K562 (cell line): Measurements from ENCODE around the gene BCAN. TPM values are rescaled to one million over a fixed set of nuclear protein-coding genes. Genes with fewer than 3 reads are reported as not detected.

ENCODE experiments used
- ARID2 ChIP-seq: fragments of 450-650 bp; IDR thresholded peaks from 2 replicates; pipeline ENCODE4 v1.6.1; 2017; ENCODE audit warnings: antibody characterized with exemption, mild to moderate bottlenecking
- ATF7 ChIP-seq: fragments of 450-650 bp; IDR thresholded peaks from 2 replicates; pipeline ENCODE4 v1.7.1; 2014; ENCODE audit warnings: mild to moderate bottlenecking, moderate library complexity
- CBX1 ChIP-seq: sonication (generic); IDR thresholded peaks from 2 replicates; pipeline ENCODE4 v1.6.1; 2016; ENCODE audit warnings: antibody characterized with exemption, low read depth, mild to moderate bottlenecking
- CC2D1A ChIP-seq: fragments of 450-650 bp; IDR thresholded peaks from 2 replicates; pipeline ENCODE4 v1.6.1; 2017; ENCODE audit warnings: mild to moderate bottlenecking
- CTBP1 ChIP-seq: fragments of 450-650 bp; IDR thresholded peaks from 2 replicates; pipeline ENCODE4 v1.6.1; 2016; ENCODE audit warnings: borderline replicate concordance
- CXXC5 ChIP-seq: fragments of 250-450 bp; sonication (Bioruptor Pico); IDR thresholded peaks from 2 replicates; pipeline ENCODE4 v1.8.0; 2022; ENCODE audit warnings: inconsistent platforms, mild to moderate bottlenecking, moderate library complexity
- ETV5 ChIP-seq: sonication (generic); formaldehyde crosslinking; IDR thresholded peaks from 2 replicates; pipeline ENCODE4 v1.4.0; 2020; ENCODE audit warnings: low read depth, mild to moderate bottlenecking, missing genetic modification reagents
- FOXK1 ChIP-seq: sonication (generic); formaldehyde crosslinking; IDR thresholded peaks from 2 replicates; pipeline ENCODE4 v1.8.0; 2022; ENCODE audit warnings: missing genetic modification reagents, mild to moderate bottlenecking, borderline replicate concordance
- HDAC1 ChIP-seq, 2 experiments: fragments of 450-650 bp; IDR thresholded peaks; 2 replicates each; pipeline ENCODE4 v1.6.1; 2016 to 2017; ENCODE audit warnings: inconsistent platforms in 1 of 2, mild to moderate bottlenecking in 1 of 2, moderate library complexity in 1 of 2
- HEY1 ChIP-seq: fragments of 250-450 bp; sonication (Bioruptor Pico); IDR thresholded peaks from 2 replicates; pipeline ENCODE4 v1.5.0; 2020; ENCODE audit warnings: mild to moderate bottlenecking, moderate library complexity, borderline replicate concordance
- HLTF ChIP-seq: fragments of 450-650 bp; IDR thresholded peaks from 2 replicates; pipeline ENCODE4 v1.6.1; 2016
- KDM4B ChIP-seq, 2 experiments: fragments of 450-650 bp in 1 of 2; sonication (generic) in 1 of 2; IDR thresholded peaks; 2 replicates each; pipeline ENCODE4 v1.6.1; 2016 to 2017; ENCODE audit warnings: borderline replicate concordance in 2 of 2, antibody characterized with exemption in 1 of 2, low read depth in 1 of 2, mild to moderate bottlenecking in 1 of 2
- MAFK ChIP-seq: IDR thresholded peaks from 2 replicates; pipeline ENCODE4 v1.6.1; 2011; ENCODE audit warnings: low read length, improper control_type of control experiment
- RBFOX2 ChIP-seq: fragments of 200-400 bp; formaldehyde crosslinking; IDR thresholded peaks from 2 replicates; pipeline ENCODE4 v1.6.1; 2017; ENCODE audit warnings: low read depth, mild to moderate bottlenecking, low read length, moderate library complexity
- RUNX1 ChIP-seq: sonication (generic); IDR thresholded peaks from 2 replicates; pipeline ENCODE4 v1.6.1; 2016; ENCODE audit warnings: antibody characterized with exemption, low read depth
- SREBF1 ChIP-seq: fragments of 150-350 bp; IDR thresholded peaks from 2 replicates; pipeline ENCODE4 v1.6.1; 2014; ENCODE audit warnings: antibody characterized with exemption, low read depth, low read length, borderline replicate concordance
- SRSF1 ChIP-seq: fragments of 200-400 bp; formaldehyde crosslinking; IDR thresholded peaks from 2 replicates; pipeline ENCODE4 v1.6.1; 2017; ENCODE audit warnings: mild to moderate bottlenecking, low read depth, low read length, moderate library complexity
- SRSF3 ChIP-seq: fragments of 200-400 bp; formaldehyde crosslinking; IDR thresholded peaks from 2 replicates; pipeline ENCODE4 v1.6.1; 2016; ENCODE audit warnings: mild to moderate bottlenecking, low read length, moderate library complexity; ENCODE audit not compliant: insufficient read depth
- YY1 ChIP-seq, 3 experiments: IDR thresholded peaks; 2 replicates each; pipeline ENCODE4 v1.6.1; 2011; ENCODE audit warnings: low read length in 2 of 3, mild to moderate bottlenecking in 2 of 3, moderate library complexity in 2 of 3, borderline replicate concordance in 1 of 3, control low read depth in 1 of 3, low read depth in 1 of 3; ENCODE audit not compliant: insufficient read depth in 3 of 3, insufficient replicate concordance in 2 of 3, control insufficient read depth in 1 of 3, insufficient read length in 1 of 3; ENCODE audit errors: extremely low read depth in 1 of 3
- ZNF263 ChIP-seq: sonication (generic); formaldehyde crosslinking; IDR thresholded peaks from 2 replicates; pipeline ENCODE4 v1.8.0; 2022; ENCODE audit warnings: mild to moderate bottlenecking, missing genetic modification reagents, borderline replicate concordance
- ZNF347 ChIP-seq: fragments of 450-650 bp; formaldehyde crosslinking; IDR thresholded peaks from 2 replicates; pipeline ENCODE4 v1.4.0; 2020; ENCODE audit warnings: low read depth, mild to moderate bottlenecking, moderate library complexity
- ZNF445 ChIP-seq: fragments of 250-450 bp; sonication (Bioruptor Pico); IDR thresholded peaks from 2 replicates; pipeline ENCODE4 v1.4.0; 2020; ENCODE audit warnings: low read depth, mild to moderate bottlenecking, moderate library complexity
- polyA plus RNA-seq, 8 experiments: library from polyadenylated mRNA; depleted of rRNA in 4 of 8; stranded (reverse) in 5 of 8; unstranded in 3 of 8; fragments of >200 nt; fragmentation: Nextera tagmentation in 2 of 8; fragmentation: Illumina TruSeq in 1 of 8; extraction: Ambion mirVana in 2 of 8; extraction: Trizol in 1 of 8; gene quantifications; 2 replicates each; pipeline versions ENCODE4 v1.2.1 to v1.2.3, GENCODE V29; 2011 to 2014; ENCODE audit warnings: inconsistent platforms in 1 of 8, missing spikeins in 1 of 8
- total RNA-seq, 7 experiments: library from RNA; depleted of rRNA in 6 of 7; stranded (reverse); fragments of >200 nt in 6 of 7; fragmentation: Illumina TruSeq in 2 of 7; extraction: Trizol in 2 of 7; gene quantifications; 2 replicates each; pipeline versions ENCODE4 v1.2.1 to v1.2.3, GENCODE V29; 2011 to 2021; ENCODE audit warnings: low replicate concordance in 1 of 7
- TF ChIP-seq, protein P1 (sequence below): fragments of 250-450 bp; sonication (Bioruptor Pico); IDR thresholded peaks from 2 replicates; pipeline ENCODE4 v1.8.0; 2022; ENCODE audit warnings: moderate library complexity, mild to moderate bottlenecking, inconsistent platforms
- TF ChIP-seq, protein P2 (sequence below): fragments of 450-650 bp; IDR thresholded peaks from one replicate; pipeline ENCODE4 v1.6.1; 2018; ENCODE audit warnings: mild to moderate bottlenecking, moderate library complexity; ENCODE audit not compliant: partially characterized antibody
- TF ChIP-seq, protein P3 (sequence below): sonication (generic); formaldehyde crosslinking; IDR thresholded peaks from 2 replicates; pipeline ENCODE4 v1.8.1; 2023; ENCODE audit warnings: mild to moderate bottlenecking, missing genetic modification reagents

The BCAN gene
- total and polyA plus RNA-seq, 9 of the 15 experiments (the other 6 are each of a cell fraction or from before 2014, with no cell fraction given): 0.04 to 0.33 (median 0.14) TPM; not detected in 5

DNA sequence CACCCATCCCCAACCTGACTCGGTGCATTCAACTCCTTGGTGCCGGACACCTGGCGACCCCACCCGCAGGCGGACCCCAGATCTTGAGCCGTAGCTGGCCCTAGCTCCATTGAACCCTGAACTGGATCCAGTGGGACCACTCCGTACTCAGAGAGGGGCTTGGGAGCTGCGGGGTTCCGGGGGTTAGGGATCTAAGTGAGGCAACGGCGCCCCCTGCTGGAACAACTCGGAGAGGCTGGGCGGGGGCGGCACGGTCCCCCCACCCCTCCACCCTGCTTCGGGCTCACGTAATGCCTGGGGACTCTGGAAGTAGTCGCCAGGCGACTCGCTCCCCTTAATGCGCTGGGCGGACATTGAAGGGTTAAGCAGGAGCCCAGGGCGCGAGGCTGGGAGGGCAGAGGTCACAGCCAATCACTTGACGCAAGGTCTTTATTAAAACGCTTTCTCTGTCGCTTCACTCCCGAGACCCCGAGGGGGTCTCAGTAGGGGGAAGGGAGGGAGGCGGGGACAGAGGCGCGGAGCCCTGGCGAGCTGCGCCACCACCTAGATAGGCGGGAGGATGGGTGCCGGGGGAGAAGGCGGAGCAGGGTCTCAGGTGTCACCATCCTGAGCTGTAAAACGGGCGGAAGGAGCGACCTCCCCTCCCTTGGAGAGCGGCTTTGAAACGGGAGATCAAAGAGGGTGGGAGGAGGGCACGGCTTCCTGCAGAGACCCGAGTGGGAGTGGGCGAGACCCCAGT is 64.2 kb downstream of the BCAN start (continued):
- TF ChIP-seq YY1 (IDR thresholded peaks at IDR 0.05; ENCODE audit: borderline replicate concordance in 1 of 3, control insufficient read depth in 1 of 3, extremely low read depth in 1 of 3, insufficient read depth in 3 of 3, insufficient read length in 1 of 3, insufficient replicate concordance in 2 of 3, low read depth in 1 of 3, low read length in 2 of 3) (peak in 2 of 3 experiments; percentile 15 to 41), MAFK (no peak), HLTF (0 out of 2 replicates have a peak, but pooled peaks have one; percentile 72), CXXC5 (CRISPR knock-in tag) (peak; percentile 40), ARID2 (peak; percentile 94), ZNF263 (CRISPR knock-in tag) (peak; percentile 68; the same call in 1 of the 2 replicates), ETV5 (0 out of 2 replicates have a peak, but pooled peaks have one; percentile 32), HEY1 (CRISPR knock-in tag) (no peak), RBFOX2 (peak; percentile 72), SRSF3 (no peak), ZNF445 (CRISPR knock-in tag) (no peak), FOXK1 (CRISPR knock-in tag) (peak; percentile 44; the same call in 1 of the 2 replicates), SREBF1 (no peak), CTBP1 (peak; percentile 46; the same call in 1 of the 2 replicates), HDAC1 (IDR thresholded peaks at IDR 0.05) (peak in 1 of 2 experiments; percentile 61; a peak in 2 of 4 replicates), ATF7 (peak; percentile 75), KDM4B (IDR thresholded peaks at IDR 0.05; ENCODE audit: borderline replicate concordance in 2 of 2, low read depth in 1 of 2) (peak in 1 of 2 experiments; percentile 42; a peak in 1 of 4 replicates), CC2D1A (peak; percentile 97), RUNX1 (no peak), CBX1 (peak; percentile 44; the same call in 1 of the 2 replicates), ZNF347 (CRISPR knock-in tag) (no peak), SRSF1 (no peak)
- TF ChIP-seq, protein P1, sequence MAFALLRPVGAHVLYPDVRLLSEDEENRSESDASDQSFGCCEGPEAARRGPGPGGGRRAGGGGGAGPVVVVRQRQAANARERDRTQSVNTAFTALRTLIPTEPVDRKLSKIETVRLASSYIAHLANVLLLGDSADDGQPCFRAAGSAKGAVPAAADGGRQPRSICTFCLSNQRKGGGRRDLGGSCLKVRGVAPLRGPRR: no peak
- TF ChIP-seq, protein P2, sequence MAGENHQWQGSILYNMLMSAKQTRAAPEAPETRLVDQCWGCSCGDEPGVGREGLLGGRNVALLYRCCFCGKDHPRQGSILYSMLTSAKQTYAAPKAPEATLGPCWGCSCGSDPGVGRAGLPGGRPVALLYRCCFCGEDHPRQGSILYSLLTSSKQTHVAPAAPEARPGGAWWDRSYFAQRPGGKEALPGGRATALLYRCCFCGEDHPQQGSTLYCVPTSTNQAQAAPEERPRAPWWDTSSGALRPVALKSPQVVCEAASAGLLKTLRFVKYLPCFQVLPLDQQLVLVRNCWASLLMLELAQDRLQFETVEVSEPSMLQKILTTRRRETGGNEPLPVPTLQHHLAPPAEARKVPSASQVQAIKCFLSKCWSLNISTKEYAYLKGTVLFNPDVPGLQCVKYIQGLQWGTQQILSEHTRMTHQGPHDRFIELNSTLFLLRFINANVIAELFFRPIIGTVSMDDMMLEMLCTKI: no peak
- TF ChIP-seq, protein P3, sequence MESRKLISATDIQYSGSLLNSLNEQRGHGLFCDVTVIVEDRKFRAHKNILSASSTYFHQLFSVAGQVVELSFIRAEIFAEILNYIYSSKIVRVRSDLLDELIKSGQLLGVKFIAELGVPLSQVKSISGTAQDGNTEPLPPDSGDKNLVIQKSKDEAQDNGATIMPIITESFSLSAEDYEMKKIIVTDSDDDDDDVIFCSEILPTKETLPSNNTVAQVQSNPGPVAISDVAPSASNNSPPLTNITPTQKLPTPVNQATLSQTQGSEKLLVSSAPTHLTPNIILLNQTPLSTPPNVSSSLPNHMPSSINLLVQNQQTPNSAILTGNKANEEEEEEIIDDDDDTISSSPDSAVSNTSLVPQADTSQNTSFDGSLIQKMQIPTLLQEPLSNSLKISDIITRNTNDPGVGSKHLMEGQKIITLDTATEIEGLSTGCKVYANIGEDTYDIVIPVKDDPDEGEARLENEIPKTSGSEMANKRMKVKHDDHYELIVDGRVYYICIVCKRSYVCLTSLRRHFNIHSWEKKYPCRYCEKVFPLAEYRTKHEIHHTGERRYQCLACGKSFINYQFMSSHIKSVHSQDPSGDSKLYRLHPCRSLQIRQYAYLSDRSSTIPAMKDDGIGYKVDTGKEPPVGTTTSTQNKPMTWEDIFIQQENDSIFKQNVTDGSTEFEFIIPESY (CRISPR knock-in tag): peak; percentile 53
